T-helper 9 cell (primary cell): ENCODE measurements around the gene MALRD1.

Experiments used
- DNase-seq: peaks from one replicate; pipeline ENCODE4 v3.0.0-alpha.2; 2020

The MALRD1 gene

DNA sequence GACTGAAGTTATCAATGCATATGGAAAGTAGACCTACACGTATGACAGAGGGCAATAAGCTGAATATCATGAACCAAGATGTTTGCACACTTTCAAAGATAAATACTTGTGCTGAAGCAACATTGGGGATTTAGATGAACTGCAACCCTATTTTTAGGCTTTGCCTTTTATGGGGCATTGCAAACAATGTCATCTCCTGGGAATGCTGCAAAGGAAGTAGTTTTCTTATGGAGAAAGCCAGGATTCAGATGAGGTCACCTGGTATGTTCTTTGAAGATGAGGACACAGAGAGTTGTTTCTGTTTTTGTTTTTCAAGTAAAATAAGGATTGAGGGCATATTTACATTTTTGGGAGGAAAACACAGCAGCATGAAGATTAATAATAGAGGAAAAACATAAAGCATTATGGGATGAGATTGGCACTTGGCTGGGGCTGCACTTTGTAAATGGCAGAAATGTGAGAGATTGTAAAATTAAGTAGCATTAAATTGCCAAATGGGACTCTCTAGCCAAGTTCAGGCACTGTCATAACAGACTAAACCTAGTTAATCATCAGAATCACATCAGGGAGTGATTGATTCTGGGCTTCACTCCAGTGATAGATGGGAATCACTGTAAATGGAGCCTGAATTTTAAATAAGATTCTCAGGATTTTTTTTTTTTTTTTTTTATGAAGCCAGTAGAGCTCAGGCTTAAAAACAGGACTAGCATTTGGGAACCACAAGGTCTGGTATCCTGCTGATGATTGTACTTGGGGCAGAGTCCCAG is 63.1 kb downstream of the MALRD1 start:
- DNase-seq: no peak

- DNase-seq: no peak
Observed at GRCh38 chr10:19117438-19117837, 68.8 kb downstream of the MALRD1 start.

DNA sequence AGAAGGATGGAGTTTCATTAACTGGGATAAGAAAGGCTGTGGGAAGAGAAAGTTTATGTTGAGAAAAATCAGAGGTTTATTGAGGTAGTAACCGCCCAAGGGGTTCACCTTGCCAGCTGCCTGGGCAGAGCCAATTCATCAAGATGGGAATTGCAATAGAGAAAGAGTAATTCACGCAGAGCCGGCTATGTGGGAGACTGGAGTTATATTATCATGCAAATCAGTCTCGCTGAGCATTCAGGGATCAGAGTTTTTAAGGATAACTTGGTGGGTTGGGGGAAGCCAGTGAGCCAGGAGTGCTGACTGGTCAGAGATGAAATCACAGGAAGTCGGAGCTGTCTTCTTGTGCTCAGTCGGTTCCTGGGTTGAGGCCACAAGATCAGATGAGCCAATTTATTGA is 70.6 kb downstream of the MALRD1 start:
- DNase-seq: no peak

DNA sequence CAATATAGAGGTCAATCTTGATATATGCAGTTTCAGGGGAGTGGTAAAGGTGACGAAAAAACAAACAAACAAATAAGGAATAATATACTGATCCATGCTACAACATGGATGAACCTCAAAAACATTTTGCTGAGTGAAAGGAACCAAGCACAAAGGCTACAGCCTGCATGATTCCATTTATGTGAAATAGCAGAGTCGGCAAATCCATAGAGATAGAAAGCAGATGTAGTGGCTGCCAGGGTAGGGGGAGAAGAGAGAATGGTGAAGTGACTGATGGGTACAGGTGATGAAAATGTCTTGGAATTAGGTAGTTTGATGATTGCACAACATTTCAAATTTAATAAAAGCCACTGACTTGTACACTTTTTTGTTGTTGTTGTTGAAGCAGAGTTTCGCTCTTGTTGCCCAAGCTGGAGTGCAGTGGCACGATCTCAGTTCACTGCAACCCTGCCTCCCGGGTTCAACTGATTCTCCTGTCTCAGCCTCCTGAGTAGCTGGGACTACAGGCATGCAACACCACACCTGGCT is 71.8 kb downstream of the MALRD1 start:
- DNase-seq: no peak

DNA sequence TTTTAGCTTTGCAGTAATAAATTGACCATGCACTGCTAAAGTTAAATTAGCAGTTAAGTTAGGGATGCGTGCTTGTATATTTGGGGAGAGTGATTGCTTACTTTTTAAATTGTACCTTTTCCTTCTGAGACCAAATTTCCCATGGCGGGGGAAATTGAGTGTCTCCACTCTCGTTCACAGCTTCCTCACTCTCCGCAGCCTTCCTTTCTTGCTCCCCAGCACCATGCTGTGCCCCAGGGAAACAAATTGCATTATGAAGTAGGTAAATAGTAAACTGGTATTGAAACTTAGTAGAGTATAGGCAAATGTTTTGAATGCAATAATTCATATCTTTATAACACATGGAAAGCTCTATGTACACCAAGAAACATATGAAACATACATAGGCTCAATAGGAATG is 85.4 kb downstream of the MALRD1 start:
- no peak for DNase-seq

DNA sequence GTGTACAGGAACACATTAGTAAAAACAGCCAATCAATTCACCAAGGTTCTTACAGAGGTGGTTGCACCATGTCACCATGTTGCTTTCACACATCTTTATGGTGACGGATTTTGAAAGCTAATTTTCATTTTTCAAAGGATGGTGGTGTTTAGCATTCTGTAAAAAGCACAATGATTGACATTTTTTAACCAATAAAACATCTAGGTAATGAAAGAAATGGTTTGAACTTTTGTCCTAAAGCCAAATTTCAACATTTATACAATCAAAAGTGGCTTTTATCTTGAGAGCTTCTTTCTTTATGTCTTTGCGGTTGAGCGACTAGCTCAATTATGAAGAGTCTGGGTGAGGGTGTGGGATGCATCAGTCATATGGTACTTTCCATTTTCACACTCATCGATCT is 94.4 kb downstream of the MALRD1 start:
- no peak for DNase-seq

- no peak for DNase-seq
Observed at GRCh38 chr10:19144206-19144605, 95.6 kb downstream of the MALRD1 start.

- DNase-seq: no peak
Observed at GRCh38 chr10:19154375-19154774, 105.8 kb downstream of the MALRD1 start.

- DNase-seq: no peak
Observed at GRCh38 chr10:19158358-19158757, 109.8 kb downstream of the MALRD1 start.

DNA sequence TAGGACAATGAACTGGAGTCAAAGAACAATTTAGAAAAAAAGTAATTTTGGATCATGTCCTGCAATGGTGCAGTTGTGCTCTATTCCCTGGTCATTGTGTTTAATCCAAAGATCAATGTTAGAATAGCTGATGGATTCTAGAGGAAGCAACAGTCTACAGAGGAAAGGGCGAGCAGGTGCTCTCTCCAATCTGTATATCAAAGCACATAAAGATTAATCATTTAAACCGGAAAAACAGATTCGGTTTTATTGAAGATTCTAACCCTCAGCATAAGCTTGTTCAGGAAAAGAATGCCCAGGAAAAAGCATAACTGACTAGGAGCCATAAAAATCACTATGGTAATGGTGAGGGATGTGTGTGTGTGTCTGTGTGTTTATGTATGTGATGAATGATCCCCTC is 110.3 kb downstream of the MALRD1 start:
- no peak for DNase-seq

GRCh38 chr10:19164461-19164860 is 115.9 kb downstream of the MALRD1 start:
- no peak for DNase-seq

DNA sequence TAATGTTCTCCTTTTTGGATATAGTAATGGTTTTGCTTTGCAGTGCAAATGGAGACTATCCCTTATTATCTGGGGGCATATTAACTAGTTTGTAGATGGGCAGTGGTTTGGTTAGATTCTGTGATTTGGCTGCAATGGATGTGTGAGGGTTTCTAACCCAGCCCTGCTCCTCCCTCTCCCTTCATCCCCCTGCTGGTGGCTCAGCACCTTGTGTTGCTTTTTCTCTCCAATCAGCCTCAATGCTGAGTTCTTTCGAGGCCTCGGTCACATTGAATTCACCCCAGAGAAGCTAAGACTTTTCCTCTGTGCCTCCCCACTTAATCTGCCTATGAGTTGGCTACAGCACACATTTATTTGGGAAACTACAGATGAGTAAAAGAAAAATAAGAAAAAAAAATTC is 120.0 kb downstream of the MALRD1 start:
- no peak for DNase-seq

DNA sequence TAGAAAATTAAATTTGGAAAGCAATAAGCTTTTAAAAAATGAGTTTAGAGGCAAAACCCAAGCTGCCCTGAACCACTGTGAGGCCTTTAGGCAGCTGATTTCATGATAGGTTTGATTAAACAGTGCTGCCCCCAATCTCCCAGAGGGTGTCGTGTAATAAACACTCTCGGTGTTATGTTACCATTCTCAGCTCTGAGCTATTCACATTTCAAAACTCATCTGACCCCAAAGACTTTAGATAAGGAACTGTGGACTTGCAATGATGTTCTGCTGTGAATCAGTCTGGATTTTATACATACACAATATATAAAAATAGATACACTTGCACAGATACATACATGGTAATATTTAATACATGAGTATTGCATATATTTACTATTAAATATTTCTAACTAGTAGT is 120.4 kb downstream of the MALRD1 start:
- no peak for DNase-seq

GRCh38 chr10:19169684-19170083 is 121.1 kb downstream of the MALRD1 start:
- DNase-seq: no peak

GRCh38 chr10:19178675-19179074 is 130.1 kb downstream of the MALRD1 start:
- no peak for DNase-seq

- DNase-seq: no peak
Observed at GRCh38 chr10:19184891-19185290, 136.3 kb downstream of the MALRD1 start.

GRCh38 chr10:19194866-19195265 is 146.3 kb downstream of the MALRD1 start:
- DNase-seq: no peak

- no peak for DNase-seq
Observed at GRCh38 chr10:19195698-19196097, 147.1 kb downstream of the MALRD1 start.

- no peak for DNase-seq
Observed at GRCh38 chr10:19200211-19200610, 151.6 kb downstream of the MALRD1 start.

DNA sequence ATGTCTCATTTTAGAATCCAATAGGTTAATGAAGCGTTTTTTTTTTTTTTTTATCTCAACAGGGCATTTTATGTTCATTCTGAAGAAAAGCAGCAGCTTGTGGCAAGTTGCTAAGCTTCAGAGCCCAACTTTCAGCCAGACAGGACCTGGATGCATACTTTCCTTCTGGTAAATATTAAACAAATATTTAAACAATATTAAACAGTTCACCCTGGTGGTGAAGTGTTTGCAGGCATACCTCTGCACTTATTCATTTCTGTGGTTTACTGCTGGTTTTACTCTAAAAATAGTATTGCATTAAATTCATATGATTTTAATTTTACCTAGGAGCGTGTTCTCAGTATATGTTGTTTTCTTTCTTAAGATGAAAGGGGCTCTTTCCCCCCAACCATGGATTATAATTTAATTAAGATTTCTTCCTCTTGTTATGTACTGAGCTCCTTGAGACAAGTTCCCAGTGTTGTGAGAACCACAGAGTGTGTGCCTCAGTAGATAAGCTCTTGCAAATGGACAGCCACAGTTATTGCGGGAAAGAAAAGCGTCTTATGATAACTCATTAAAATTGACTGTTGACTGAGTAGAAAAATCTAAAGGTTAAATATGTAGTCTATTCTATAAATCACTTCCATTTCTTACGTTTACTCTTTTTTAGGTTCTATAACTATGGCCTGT is 155.8 kb downstream of the MALRD1 start:
- no peak for DNase-seq

DNA sequence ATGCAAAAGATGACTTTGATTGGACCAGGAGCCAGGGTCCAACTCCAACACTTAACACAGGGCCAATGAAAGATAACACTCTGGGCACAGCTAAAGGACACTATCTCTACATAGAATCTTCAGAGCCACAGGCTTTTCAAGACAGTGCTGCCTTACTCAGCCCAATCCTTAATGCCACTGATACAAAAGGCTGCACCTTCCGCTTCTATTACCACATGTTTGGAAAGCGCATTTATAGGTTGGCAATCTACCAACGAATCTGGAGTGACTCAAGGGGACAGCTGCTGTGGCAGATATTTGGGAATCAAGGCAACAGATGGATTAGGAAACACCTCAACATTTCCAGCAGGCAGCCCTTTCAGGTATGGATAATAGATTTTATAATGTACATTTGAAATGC is 160.7 kb downstream of the MALRD1 start:
- DNase-seq: no peak

- DNase-seq: no peak
Observed at GRCh38 chr10:19212590-19212989, 164.0 kb downstream of the MALRD1 start.

DNA sequence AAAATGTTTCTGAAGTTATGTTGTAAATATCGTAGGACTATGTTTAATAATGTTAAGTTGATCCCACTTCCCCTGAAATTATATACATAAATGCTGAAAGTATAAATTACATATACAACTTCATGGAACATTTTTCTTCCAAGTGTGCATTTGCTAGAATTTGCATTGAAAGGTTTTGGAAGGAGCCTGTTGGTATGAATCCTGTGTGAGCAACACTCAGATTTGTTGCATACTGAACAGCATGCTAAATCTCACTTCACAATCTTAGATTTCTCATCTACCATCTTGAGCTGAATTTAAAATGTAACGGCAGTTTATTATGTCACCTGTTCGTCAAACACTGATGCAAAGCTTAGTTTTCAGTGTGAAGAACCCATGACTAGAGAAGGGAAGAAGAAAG is 172.6 kb downstream of the MALRD1 start:
- no peak for DNase-seq

DNA sequence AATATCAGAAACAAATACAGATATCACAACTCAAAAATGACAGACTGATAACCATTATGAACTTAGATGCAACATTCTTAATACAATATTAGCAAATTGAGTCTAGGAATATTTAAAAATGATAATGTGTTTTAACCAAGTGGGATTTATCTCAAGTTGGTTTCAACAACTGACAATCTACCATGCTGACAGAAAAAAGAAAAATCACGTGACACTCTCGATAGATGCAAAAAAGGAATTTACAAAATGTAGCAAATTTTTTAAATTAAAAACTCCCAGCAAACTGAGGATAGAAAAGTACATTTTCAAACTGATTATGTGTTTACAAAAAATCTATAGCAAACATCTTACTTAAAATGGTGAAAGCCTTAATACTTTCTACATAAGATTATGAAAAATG is 177.4 kb downstream of the MALRD1 start:
- no peak for DNase-seq
